T47D (cell line): ENCODE results near the gene TMEM175.

Experiments used
- DNase-seq, 2 experiments: peaks; one replicate each; pipeline versions ENCODE4 v3.0.0 to v3.0.0-alpha.2; 2011 to 2012; ENCODE audit warnings: low read depth in 1 of 2, low spot score in 1 of 2
- JUND ChIP-seq: IDR thresholded peaks from 2 replicates; pipeline ENCODE4 v1.6.1; 2012; ENCODE audit warnings: low read depth
- in situ Hi-C: cut with HindIII; loops from 2 replicates; pipeline ENCODE4 v1.10.0; 2016; ENCODE audit warnings: low sequenced_read_pairs, low pct_unique_long_range_greater_than_20kb

Gene TMEM175

GRCh38 chr4:946517-947471, 14.5 kb downstream of the TMEM175 start:
- no peak for TF ChIP-seq JUND
- DNase-seq, result no peak
- in situ Hi-C loops, result no loop called here

GRCh38 chr4:947491-947971, 15.3 kb downstream of the TMEM175 start:
- TF ChIP-seq JUND, result no peak
- in situ Hi-C loops, result no loop called here
- DNase-seq, result no peak

DNA sequence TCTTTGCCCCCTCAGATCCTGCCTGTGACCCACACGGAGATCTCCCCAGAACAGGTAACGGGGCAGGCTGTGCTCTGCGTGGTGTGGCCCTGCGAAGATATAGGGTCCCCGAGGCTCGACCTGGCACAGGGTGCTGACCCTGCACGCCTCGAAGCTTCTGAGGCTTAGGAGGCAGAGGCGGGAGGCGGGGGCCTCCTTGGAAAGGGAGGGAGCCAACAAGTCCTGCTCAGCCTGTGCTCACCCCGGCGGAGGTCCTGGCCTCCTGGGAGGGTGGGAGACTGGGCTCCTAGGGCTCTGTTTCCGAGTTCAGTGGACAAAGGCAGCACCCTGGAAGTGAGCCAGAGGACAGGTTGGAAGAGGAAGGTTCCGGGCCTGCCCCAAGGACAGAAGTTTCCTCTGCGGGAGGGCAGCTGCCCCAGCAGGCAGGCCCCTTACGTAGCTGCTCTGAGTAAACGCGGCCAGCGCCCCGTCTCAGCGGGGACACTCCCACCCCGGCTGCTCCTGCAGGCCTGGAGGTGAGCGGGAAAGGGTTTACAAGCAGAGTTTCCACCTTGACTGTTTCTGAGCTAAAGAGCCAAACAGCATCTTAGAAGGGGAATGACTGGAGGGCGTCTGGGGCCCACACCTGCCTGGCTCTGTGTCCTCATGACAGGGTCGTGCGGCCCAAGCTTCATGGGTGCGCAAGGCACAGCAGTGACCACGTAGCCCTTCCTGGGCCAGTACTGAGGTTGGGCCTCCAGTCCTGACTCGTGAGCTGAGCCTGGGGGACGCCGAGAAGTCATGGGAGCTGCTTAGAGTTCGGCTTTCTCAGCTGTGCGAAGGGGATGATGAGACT, 16.1 kb downstream of the TMEM175 start:
- DNase-seq, result no peak
- in situ Hi-C loops, result no loop called here
- TF ChIP-seq JUND, result no peak

- DNase-seq, result no peak
- no peak for TF ChIP-seq JUND
- in situ Hi-C loops, result no loop called here
Measured at GRCh38 chr4:948936-949300, 16.7 kb downstream of the TMEM175 start.

DNA sequence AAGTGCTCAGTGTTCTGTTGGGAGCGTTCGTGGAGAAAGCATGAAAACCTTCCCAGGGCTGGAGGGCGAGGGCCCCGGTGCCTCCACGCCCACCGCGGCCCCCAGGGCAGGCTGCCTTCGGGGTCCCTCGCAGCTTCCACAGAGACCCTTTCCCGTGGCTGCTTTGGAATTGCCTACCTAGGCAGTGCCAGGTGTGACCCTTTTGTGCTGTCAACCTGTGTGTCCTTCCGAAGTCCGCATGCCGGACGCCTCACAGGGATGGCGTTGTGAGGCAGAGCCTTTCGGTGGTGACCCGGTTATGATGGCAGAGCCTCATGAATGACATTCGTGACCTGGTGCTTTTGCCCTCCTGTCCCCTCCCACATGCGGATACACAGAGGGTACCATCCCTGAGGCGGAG, 17.4 kb downstream of the TMEM175 start:
- no peak for TF ChIP-seq JUND
- DNase-seq, result no peak
- in situ Hi-C loops, result no loop called here

DNA sequence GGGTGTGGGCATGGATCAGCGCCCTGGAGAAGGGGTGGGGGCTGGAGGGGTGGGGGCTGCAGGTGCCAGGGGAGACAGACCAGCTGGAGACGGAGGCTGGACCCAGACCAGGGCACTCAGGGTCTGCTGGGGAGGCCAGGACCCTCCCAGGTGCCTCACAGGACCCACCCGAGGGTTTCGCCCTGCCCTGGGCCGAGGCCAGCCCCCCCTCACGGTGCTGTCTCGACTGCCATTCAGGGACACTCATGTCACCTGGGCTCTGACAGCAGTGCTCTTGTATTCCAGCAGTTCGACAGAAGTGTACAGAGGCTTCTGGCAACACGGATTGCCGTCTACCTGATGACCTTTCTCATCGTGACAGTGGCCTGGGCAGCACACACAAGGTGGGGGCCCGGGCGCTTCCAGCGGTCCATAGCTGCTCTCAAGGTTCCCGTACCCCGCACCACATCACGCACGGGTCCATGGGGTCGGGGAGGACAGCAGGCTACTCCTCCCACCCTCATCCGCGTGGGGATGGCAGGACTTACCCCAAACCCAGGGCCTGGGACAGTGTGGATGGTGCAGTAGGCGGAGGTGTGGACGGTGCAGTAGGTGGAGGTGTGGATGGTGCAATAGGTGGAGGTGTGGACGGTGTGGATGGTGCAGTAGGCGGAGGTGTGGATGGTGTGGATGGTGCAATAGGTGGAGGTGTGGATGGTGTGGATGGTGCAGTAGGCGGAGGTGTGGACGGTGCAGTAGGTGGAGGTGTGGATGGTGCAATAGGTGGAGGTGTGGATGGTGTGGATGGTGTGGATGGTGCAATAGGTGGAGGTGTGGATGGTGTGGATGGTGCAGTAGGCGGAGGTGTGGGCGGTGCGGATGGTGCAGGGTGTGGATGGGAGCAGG, 18.1 kb downstream of the TMEM175 start:
- DNase-seq, result no peak
- no peak for TF ChIP-seq JUND
- in situ Hi-C loops, result no loop called here

DNA sequence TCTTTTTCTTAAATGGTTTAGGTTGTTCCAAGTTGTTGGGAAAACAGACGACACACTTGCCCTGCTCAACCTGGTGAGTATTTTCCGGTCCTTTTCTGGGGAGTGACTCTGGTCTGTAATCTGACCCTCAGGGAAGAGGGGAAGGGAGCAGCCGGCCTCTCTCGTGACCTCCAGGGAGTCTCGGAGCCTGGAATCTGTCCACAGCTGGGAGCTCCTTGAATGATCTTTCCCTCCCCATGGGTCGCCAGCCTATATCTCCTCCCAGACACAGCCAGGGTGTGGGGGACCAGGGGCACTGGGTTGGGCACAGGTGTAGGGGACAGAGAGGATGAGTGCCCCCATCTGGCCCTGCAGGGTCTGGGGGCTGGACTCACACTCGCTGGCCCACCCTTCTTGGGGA, 18.9 kb downstream of the TMEM175 start:
- in situ Hi-C loops, result no loop called here
- no peak for TF ChIP-seq JUND
- DNase-seq, result no peak

DNA sequence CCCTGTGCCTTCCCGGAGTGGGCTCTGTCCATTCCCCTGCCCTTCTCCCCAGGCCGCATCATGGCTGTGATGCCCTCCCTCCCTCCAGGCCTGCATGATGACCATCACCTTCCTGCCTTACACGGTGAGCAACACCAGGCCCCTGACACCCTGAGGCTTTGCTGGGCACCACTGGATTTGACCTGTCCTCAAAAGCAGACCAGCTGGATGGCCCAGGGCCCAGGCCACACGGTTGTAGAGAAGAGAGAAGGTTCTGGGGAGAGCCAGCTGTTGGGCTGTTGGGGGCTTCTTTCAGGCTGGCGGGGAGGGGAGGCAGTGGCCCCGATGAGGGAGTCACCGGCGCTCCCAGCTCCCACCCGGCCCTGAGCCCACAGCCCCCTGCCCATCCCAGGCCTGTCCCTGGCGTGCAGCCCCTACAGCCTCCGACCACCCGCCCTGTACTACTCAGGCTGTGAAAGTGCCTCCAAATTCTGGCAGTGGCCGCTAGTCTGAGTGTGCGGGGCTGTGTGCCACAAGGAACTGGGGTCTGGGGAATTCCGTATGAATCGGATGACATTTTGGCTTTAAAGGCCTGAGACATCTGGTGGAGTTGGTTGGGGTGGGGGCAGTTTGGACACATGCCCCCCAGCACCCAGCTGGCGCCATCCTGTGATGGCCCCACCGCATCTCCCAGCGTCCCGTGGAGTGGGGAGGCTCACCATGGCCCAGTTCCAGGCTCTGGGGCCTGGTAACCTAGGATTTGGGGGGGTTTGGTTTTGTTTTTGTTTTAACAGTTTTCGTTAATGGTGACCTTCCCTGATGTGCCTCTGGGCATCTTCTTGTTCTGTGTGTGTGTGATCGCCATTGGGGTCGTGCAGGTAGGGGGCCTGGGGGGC, 19.6 kb downstream of the TMEM175 start:
- in situ Hi-C loops, result no loop called here
- DNase-seq, result no peak
- TF ChIP-seq JUND, result no peak

DNA sequence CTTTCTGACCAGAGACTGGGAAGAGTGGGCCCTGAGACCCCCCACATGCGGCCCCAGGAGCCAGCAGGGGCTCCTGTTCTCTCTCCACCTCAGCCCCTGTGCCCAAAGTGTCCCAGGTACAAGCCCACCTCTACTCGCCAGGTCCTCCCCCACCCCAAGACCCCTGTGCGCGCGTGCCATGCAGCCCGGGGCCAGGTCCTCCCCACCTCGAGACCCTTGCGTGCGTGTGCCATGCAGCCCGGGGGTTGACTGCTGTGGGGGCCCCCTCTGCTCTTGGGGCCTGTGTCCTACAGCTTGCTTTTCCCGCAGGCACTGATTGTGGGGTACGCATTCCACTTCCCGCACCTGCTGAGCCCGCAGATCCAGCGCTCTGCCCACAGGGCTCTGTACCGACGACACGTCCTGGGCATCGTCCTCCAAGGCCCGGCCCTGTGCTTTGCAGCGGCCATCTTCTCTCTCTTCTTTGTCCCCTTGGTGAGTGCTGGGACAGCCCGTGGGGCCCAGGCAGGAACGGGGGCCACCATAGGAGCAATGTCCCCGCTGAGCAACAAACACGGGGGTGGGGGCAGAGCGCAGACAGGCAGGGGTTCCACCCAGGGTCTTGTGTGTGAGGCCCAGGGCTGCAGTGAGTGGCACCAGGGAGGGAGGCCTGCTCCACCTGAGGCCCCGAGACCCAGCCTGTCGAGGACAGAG, 20.8 kb downstream of the TMEM175 start:
- TF ChIP-seq JUND, result no peak
- in situ Hi-C loops, result no loop called here
- DNase-seq, result no peak

- no peak for TF ChIP-seq JUND
- in situ Hi-C loops, result no loop called here
- no peak for DNase-seq
Measured at GRCh38 chr4:953574-953915, 21.3 kb downstream of the TMEM175 start.
